ENCODE results near the gene SHC2. TPM values are rescaled to one million over a fixed set of nuclear protein-coding genes. Genes with fewer than 3 reads are reported as not detected.
A peak's percentile ranks its signal among the peaks of the same experiment; 100 is the strongest.

SHC2 gene
- total and polyA plus RNA-seq, 11 donors, result 6.7 to 35.8 (median 14.6) TPM

DNA sequence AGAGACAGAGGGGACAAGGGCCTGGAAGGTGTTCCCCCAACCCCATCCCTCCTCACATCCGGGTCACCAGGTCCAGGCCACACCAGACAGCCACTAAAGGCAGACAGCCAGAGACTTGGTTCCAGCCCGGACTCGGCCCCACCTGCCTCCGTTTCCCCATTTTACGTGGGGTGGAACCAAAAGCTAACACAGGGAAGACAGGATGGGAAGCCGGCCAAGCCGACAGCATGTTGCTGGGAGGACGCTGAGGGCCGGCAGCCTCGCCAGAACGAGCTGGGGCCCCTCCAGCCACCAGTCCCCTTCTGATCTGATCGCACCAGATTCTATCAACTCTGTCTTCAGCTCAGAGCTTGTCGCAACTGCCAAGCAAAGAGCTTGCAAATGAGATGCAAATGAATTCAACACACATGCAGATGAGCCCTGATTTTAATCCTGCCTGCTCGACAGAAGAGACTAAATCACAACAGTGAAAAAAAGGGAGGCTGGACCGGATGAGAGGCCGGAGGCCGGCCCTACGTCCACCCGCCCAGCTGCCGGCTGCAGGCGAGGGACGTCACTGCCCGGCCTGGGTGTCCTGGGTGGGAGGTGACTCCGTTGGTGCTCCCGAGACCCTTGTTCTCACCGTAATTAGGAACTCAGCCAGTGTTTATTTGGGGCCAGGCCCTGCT lies 17.5 kb upstream of the SHC2 start:
- no peaks in the 10 kb centered on the region for H3K36me3 ChIP-seq
- H3K27ac ChIP-seq, result no peak overlapping the region
- no peak for DNase-seq
- no peak overlapping the region for H3K4me3 ChIP-seq
- H3K4me1 ChIP-seq, result peaks cover 0 to 20% (median 8%) of the 10 kb centered on the region in 12 donors
- H3K9me3 ChIP-seq, result no peaks in the 10 kb centered on the region
- 78 to 85% (median 82%) methylated on average over 25 to 26 of the region's 26 CpGs for WGBS, 4 donors
- no peak for TF ChIP-seq POLR2A (IDR thresholded peaks at IDR 0.05)
- TF ChIP-seq, protein P1, sequence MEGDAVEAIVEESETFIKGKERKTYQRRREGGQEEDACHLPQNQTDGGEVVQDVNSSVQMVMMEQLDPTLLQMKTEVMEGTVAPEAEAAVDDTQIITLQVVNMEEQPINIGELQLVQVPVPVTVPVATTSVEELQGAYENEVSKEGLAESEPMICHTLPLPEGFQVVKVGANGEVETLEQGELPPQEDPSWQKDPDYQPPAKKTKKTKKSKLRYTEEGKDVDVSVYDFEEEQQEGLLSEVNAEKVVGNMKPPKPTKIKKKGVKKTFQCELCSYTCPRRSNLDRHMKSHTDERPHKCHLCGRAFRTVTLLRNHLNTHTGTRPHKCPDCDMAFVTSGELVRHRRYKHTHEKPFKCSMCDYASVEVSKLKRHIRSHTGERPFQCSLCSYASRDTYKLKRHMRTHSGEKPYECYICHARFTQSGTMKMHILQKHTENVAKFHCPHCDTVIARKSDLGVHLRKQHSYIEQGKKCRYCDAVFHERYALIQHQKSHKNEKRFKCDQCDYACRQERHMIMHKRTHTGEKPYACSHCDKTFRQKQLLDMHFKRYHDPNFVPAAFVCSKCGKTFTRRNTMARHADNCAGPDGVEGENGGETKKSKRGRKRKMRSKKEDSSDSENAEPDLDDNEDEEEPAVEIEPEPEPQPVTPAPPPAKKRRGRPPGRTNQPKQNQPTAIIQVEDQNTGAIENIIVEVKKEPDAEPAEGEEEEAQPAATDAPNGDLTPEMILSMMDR (IDR thresholded peaks at IDR 0.05), result no peak
- intact Hi-C loops (cut with DNase I), result loop anchor here in 1 of 10 donors (10.0 kb wide), 1 partner anchor 84 kb away; no protein-coding TSS in a partner anchor
- H3K27me3 ChIP-seq, result peaks cover 0 to 7% (median 0%) of the 10 kb centered on the region in 9 donors
- no peak for ATAC-seq

DNA sequence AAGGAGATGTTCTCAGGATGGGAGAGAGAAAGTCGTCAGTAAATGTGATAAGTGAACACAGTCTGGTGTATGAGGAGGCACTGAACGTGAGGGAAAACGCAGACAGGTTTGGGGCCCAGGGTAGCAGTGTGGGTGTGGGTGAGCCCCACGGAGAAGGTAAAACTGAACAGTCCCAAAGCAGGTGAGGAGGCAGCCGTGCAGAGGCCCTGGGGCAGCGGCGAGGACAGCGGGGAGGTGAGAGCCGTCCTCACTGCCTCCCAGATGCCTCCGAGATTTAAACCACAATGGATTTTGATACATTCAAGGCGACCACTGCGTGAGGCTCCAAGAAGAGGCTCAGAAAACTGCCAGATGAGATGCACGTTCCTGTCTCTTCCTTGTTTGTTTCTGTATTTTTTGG lies 14.5 kb upstream of the SHC2 start:
- TF ChIP-seq, protein P1 (IDR thresholded peaks at IDR 0.05), result no peak
- TF ChIP-seq POLR2A (IDR thresholded peaks at IDR 0.05), result no peak
- H3K4me1 ChIP-seq, result peaks cover 0 to 20% (median 8%) of the 10 kb centered on the region in 12 donors
- H3K9me3 ChIP-seq, result no peaks in the 10 kb centered on the region
- no peak overlapping the region for H3K4me3 ChIP-seq
- 81 to 89% (median 88%) methylated on average over 13 of the region's 13 CpGs for WGBS, 4 donors
- DNase-seq (no peak), ATAC-seq (no peak)
- H3K27me3 ChIP-seq, result no peaks in the 10 kb centered on the region
- no peaks in the 10 kb centered on the region for H3K36me3 ChIP-seq
- intact Hi-C loops (cut with DNase I), result loop anchor here in 1 of 10 donors (10.0 kb wide), 1 partner anchor 81 kb away; no protein-coding TSS in a partner anchor
- H3K27ac ChIP-seq, result peak overlapping the region in 3 of 12 donors; percentile 73 to 85 (median 76)

DNA sequence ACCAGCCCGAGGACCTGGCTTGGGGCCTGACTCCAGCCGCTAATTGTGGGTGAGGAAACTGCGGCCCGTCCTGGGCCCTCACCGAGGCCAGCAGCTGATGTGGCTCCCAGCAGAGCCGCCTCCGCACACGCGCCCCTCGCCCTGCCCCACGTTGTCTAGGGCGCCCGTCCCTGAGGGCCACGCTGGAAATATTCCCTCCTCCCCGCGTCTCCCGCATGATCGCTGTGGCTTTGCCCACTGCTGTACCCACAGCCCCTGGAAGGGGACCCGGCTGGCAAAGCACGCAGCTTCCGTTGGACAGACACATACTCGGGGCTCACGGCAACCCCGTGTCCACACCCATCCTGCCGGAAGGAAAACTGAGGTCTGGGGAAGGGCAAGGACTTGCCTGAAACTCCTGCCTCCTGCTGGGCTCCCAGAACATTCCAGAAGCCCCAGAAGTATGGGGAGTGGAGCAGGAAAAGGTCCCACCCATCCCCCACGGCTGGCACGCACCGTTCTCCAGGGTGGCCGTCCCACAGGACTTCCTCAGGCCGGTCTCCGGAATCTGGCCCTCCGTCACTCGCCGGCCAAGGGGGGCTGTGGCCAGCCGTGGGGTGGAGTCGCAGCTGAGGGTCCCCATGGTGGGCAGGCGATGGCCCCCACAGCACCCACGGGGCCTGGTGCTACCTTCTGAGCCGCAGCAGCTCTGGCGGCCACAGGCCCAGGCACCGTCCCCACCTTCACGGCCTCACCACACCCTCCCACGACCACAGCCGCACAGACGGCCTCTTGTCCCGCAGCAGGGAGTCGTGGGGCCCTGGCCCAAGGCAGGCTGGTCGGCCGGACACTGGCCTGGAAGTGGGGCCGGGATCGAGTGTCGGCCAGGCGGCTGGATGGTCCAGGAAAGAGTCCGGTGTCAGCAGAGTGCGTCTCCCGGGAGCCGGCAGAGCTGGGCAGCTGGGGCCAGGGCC lies 13.6 kb upstream of the SHC2 start:
- 51 to 68% (median 62%) methylated on average over 35 to 57 of the region's 57 CpGs for WGBS, 4 donors
- no peaks in the 10 kb centered on the region for H3K27me3 ChIP-seq
- H3K9me3 ChIP-seq, result no peaks in the 10 kb centered on the region
- no peaks in the 10 kb centered on the region for H3K36me3 ChIP-seq
- intact Hi-C loops (cut with DNase I), result loop anchor here in 1 of 10 donors (10.0 kb wide), 1 partner anchor 80 kb away; no protein-coding TSS in a partner anchor
- TF ChIP-seq, protein P1 (IDR thresholded peaks at IDR 0.05), result peak in 3 of 12 donors; percentile 9 to 23 (median 23)
- TF ChIP-seq POLR2A (IDR thresholded peaks at IDR 0.05), result no peak
- H3K4me1 ChIP-seq, result peaks cover 0 to 14% (median 6%) of the 10 kb centered on the region in 12 donors
- ATAC-seq, result peak; percentile 58 to 85 (median 74)
- peak overlapping the region in 7 of 12 donors; percentile 3 to 38 (median 27) for H3K4me3 ChIP-seq
- peak overlapping the region in 10 of 12 donors; percentile 13 to 85 (median 68) for H3K27ac ChIP-seq
- DNase-seq, result peak in 4 of 5 donors; percentile 45 to 75 (median 56)
